ENCODE data around the gene IPP.

Gene IPP

GRCh38 chr1:45669859-45670655 is 80.4 kb downstream of the IPP start:
- TF ChIP-seq CTCF (conservative IDR thresholded peaks at IDR 0.05; ENCODE audit: low read depth, low read length), result no peak
- no peak overlapping the region for H3K4me3 ChIP-seq (ENCODE audit: low read depth, low read length)
- peak; percentile 37 for DNase-seq (ENCODE audit: low read depth)

DNA sequence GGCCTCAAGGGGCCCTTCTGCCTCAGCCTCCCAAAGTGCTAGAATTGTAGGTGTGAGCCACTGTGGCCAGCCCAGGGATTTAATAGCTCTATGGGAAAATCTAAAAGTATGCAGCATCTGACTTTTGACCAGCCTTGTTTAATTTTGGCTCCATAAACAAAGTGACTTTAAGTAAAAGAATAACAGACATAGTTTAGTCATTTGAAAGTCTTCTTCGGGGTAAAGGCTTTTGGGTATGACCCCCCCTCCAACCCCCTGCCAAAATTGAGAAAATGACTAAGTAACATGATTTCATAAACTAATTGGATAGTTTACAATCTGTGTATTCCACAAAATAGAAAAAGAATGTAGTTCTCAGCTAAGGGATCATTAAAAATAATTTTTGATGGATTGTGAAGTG is 81.1 kb downstream of the IPP start:
- no peak for TF ChIP-seq CTCF (conservative IDR thresholded peaks at IDR 0.05; ENCODE audit: low read depth, low read length)

GRCh38 chr1:45668526-45668925 is 81.9 kb downstream of the IPP start:
- H3K4me3 ChIP-seq (ENCODE audit: low read depth, low read length), result no peak overlapping the region
- no peak for DNase-seq (ENCODE audit: low read depth)
- TF ChIP-seq CTCF (conservative IDR thresholded peaks at IDR 0.05; ENCODE audit: low read depth, low read length), result no peak

More for the DNA sequence above, 81.1 kb downstream of the IPP start:
- H3K4me3 ChIP-seq (ENCODE audit: low read depth, low read length), result no peak overlapping the region
- DNase-seq (ENCODE audit: low read depth), result peak; percentile 20

GRCh38 chr1:45667321-45668111 is 82.9 kb downstream of the IPP start:
- DNase-seq (ENCODE audit: low read depth), result no peak
- no peak for TF ChIP-seq CTCF (conservative IDR thresholded peaks at IDR 0.05; ENCODE audit: low read depth, low read length)
- no peak overlapping the region for H3K4me3 ChIP-seq (ENCODE audit: low read depth, low read length)

DNA sequence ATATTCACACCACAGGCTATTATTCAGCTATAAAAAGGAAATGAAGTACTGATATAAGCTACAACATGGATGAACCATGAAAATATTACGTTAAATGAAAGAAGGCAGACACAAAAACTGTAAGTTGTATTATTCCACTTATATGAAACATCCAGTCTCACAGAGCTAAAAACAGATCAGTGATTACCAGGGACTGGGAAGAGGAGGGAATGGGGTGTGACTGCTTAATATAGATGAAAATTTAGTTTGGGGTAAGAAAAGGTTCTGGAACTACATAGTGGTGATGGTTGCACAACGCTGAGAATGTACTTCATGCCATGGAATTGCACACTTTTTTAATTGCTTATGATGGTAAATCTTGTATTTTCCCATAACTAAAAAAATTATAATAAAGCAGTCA is 83.6 kb downstream of the IPP start:
- TF ChIP-seq CTCF (conservative IDR thresholded peaks at IDR 0.05; ENCODE audit: low read depth, low read length), result no peak
- DNase-seq (ENCODE audit: low read depth), result no peak
- no peak overlapping the region for H3K4me3 ChIP-seq (ENCODE audit: low read depth, low read length)

GRCh38 chr1:45660336-45660735 is 90.1 kb downstream of the IPP start:
- no peak overlapping the region for H3K4me3 ChIP-seq (ENCODE audit: low read depth, low read length)
- TF ChIP-seq CTCF (conservative IDR thresholded peaks at IDR 0.05; ENCODE audit: low read depth, low read length), result no peak
- no peak for DNase-seq (ENCODE audit: low read depth)
